Measurements from ENCODE around the gene BICRAL.

DNA sequence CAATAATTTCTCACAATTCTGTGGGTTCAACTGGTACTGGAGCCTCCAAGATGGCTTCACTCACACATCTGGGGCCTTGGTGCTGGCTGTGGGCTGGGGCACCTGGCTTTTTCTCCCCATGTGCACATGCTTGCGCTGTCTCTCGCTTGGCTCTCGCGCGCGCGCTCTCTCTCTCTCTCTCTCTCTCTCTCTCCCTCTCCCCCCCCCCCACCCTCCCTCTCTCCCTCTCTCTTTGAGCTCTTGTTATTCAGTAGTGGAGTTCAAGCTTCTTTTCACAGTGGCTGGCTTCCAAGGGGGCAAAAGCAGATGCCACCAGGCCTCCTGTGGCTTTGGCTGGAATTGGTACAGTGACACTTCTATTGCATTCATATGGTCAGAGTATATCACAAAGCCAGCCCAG is 25.1 kb upstream of the BICRAL start:
- TF ChIP-seq CTCF (IDR thresholded peaks at IDR 0.05; ENCODE audit: insufficient read depth, low read length, poor library complexity, severe bottlenecking) (no peak), EZH2phosphoT487 (conservative IDR thresholded peaks at IDR 0.05; ENCODE audit: low read length) (no peak)
